Ishikawa (cell line): Measurements from ENCODE around the gene EEF2K.
A peak's percentile ranks its signal among the peaks of the same experiment; 100 is the strongest.

Experiments
- CEBPB ChIP-seq: IDR thresholded peaks from 2 replicates; pipeline ENCODE4 v1.6.1; 2012
- CREB1 ChIP-seq: IDR thresholded peaks from 2 replicates; pipeline ENCODE4 v1.6.1; 2012; ENCODE audit warnings: low read depth
- EGR1 ChIP-seq: IDR thresholded peaks from 2 replicates; pipeline ENCODE4 v1.6.1; 2012
- EP300 ChIP-seq: IDR thresholded peaks from 2 replicates; pipeline ENCODE4 v1.6.1; 2012; ENCODE audit warnings: borderline replicate concordance
- FOXM1 ChIP-seq: IDR thresholded peaks from 2 replicates; pipeline ENCODE4 v1.6.1; 2012; ENCODE audit warnings: low read depth, borderline replicate concordance
- NFIC ChIP-seq: IDR thresholded peaks from 2 replicates; pipeline ENCODE4 v1.6.1; 2012
- RAD21 ChIP-seq: IDR thresholded peaks from 2 replicates; pipeline ENCODE4 v1.6.1; 2012; ENCODE audit warnings: low read depth
- REST ChIP-seq: IDR thresholded peaks from 2 replicates; pipeline ENCODE4 v1.6.1; 2012; ENCODE audit warnings: low read depth, mild to moderate bottlenecking
- TAF1 ChIP-seq: IDR thresholded peaks from 2 replicates; pipeline ENCODE4 v1.6.1; 2012; ENCODE audit warnings: low read depth, mild to moderate bottlenecking
- TCF12 ChIP-seq: IDR thresholded peaks from 2 replicates; pipeline ENCODE4 v1.6.1; 2012; ENCODE audit warnings: low read depth
- TEAD4 ChIP-seq: IDR thresholded peaks from 2 replicates; pipeline ENCODE4 v1.6.1; 2012
- YY1 ChIP-seq: IDR thresholded peaks from 2 replicates; pipeline ENCODE4 v1.6.1; 2012; ENCODE audit warnings: low read depth
- ZBTB7A ChIP-seq: IDR thresholded peaks from 2 replicates; pipeline ENCODE4 v1.6.1; 2012; ENCODE audit warnings: low read depth
- TF ChIP-seq, protein P1 (sequence below): IDR thresholded peaks from 2 replicates; pipeline ENCODE4 v1.6.1; 2012
- TF ChIP-seq, protein P2 (sequence below): IDR thresholded peaks from 2 replicates; pipeline ENCODE4 v1.6.1; 2012

The EEF2K gene

GRCh38 chr16:22210285-22210684 is 4.2 kb downstream of the EEF2K start:
- TF ChIP-seq TCF12 (no peak), TEAD4 (no peak), CREB1 (no peak), TAF1 (no peak), EGR1 (no peak), CEBPB (no peak), FOXM1 (no peak)

- TF ChIP-seq, protein P1, sequence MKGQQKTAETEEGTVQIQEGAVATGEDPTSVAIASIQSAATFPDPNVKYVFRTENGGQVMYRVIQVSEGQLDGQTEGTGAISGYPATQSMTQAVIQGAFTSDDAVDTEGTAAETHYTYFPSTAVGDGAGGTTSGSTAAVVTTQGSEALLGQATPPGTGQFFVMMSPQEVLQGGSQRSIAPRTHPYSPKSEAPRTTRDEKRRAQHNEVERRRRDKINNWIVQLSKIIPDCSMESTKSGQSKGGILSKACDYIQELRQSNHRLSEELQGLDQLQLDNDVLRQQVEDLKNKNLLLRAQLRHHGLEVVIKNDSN: peak; percentile 65
- no peak for TF ChIP-seq ZBTB7A
- no peak for TF ChIP-seq NFIC
Measured at GRCh38 chr16:22210854-22211253, 4.8 kb downstream of the EEF2K start.

DNA sequence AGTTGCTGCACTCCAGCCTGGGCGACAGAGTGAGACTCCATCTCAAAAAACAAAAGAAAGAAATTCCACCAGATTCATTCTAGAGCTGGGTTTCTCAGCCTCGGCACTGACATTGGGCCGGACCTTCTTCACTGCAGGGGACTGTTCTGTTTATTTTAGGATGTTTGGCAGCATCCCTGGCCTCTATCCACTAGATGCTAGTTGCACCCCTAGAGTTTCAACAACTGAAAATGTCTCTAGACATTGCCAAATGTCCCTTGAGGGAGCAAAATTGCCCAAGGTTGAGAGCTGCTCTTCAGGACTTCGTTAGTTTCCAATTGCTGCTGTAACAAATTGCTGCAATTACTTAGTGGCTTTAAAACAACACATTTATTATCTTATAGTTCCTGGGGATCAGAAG is 7.2 kb downstream of the EEF2K start:
- no peak for TF ChIP-seq TCF12
- no peak for TF ChIP-seq ZBTB7A
- TF ChIP-seq TAF1: no peak
- no peak for TF ChIP-seq EP300
- TF ChIP-seq, protein P1: no peak
- TF ChIP-seq YY1: no peak
- TF ChIP-seq, protein P2, sequence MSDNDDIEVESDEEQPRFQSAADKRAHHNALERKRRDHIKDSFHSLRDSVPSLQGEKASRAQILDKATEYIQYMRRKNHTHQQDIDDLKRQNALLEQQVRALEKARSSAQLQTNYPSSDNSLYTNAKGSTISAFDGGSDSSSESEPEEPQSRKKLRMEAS: no peak
- no peak for TF ChIP-seq EGR1
- TF ChIP-seq REST: no peak
- TF ChIP-seq RAD21: no peak
- no peak for TF ChIP-seq NFIC
- no peak for TF ChIP-seq FOXM1
- no peak for TF ChIP-seq TEAD4
- no peak for TF ChIP-seq CREB1
- TF ChIP-seq CEBPB: no peak

GRCh38 chr16:22213801-22214200 is 7.7 kb downstream of the EEF2K start:
- TF ChIP-seq EGR1 (no peak), TCF12 (no peak), TEAD4 (no peak), CEBPB (no peak), RAD21 (no peak), YY1 (no peak), FOXM1 (no peak), CREB1 (no peak), ZBTB7A (no peak)
- TF ChIP-seq, protein P1: no peak
- TF ChIP-seq, protein P2: no peak

DNA sequence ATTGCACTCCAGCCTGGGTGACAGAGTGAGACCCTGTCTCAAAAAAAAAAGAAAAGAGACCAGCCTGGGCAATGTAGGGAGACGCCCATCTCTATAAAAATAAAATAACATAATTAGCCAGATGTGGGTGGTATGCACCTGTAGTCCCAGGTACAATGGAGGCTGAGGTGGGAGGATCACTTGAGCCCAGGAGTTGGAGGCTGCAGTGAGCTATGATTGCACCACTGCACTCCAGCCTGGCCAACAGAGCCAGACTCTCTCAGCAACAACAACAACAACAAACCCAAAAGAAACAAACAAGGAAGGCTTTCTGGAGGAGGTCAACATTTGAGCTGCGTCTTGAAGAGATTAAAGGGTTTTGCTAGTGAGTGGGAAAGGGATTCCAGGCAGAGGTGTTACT is 8.3 kb downstream of the EEF2K start:
- no peak for TF ChIP-seq TAF1
- no peak for TF ChIP-seq REST
- no peak for TF ChIP-seq TCF12
- TF ChIP-seq, protein P2: no peak
- TF ChIP-seq EP300: no peak
- no peak for TF ChIP-seq YY1
- TF ChIP-seq CEBPB: no peak
- TF ChIP-seq CREB1: no peak
- TF ChIP-seq FOXM1: no peak
- TF ChIP-seq RAD21: no peak
- TF ChIP-seq ZBTB7A: no peak
- no peak for TF ChIP-seq NFIC
- TF ChIP-seq, protein P1: no peak
- no peak for TF ChIP-seq EGR1
- no peak for TF ChIP-seq TEAD4
